Limb (tissue), 2 donors: Measurements from ENCODE around the gene HUNK.

Source experiments
- DNase-seq, 2 donors: peaks; one replicate each; pipeline ENCODE4 v3.0.0-alpha.2; 2016; ENCODE audit errors: extremely low spot score in 2 of 2

Gene HUNK

GRCh38 chr21:31895077-31895835 is 22.4 kb downstream of the HUNK start:
- DNase-seq, result peak in 1 of 2 donors; percentile 50

GRCh38 chr21:31896019-31896418 is 23.2 kb downstream of the HUNK start:
- no peak for DNase-seq

- no peak for DNase-seq
Observed at GRCh38 chr21:31897311-31897710, 24.5 kb downstream of the HUNK start.

GRCh38 chr21:31898933-31899630 is 26.3 kb downstream of the HUNK start:
- no peak for DNase-seq

GRCh38 chr21:31900121-31900895 is 27.5 kb downstream of the HUNK start:
- no peak for DNase-seq

- DNase-seq, result no peak
Observed at GRCh38 chr21:31901315-31901714, 28.5 kb downstream of the HUNK start.

GRCh38 chr21:31902438-31902837 is 29.6 kb downstream of the HUNK start:
- no peak for DNase-seq

- no peak for DNase-seq
Observed at GRCh38 chr21:31903896-31904295, 31.1 kb downstream of the HUNK start.

- no peak for DNase-seq
Observed at GRCh38 chr21:31905503-31906451, 33.0 kb downstream of the HUNK start.

GRCh38 chr21:31908106-31909031 is 35.5 kb downstream of the HUNK start:
- DNase-seq, result no peak

- DNase-seq, result no peak
Observed at GRCh38 chr21:31909153-31910073, 36.6 kb downstream of the HUNK start.

- DNase-seq, result no peak
Observed at GRCh38 chr21:31910074-31910470, 37.3 kb downstream of the HUNK start.

- no peak for DNase-seq
Observed at GRCh38 chr21:31911138-31911907, 38.5 kb downstream of the HUNK start.

GRCh38 chr21:31912501-31912900 is 39.7 kb downstream of the HUNK start:
- no peak for DNase-seq

- peak in 1 of 2 donors; percentile 57 for DNase-seq
Observed at GRCh38 chr21:31913182-31913608, 40.4 kb downstream of the HUNK start.

- no peak for DNase-seq
Observed at GRCh38 chr21:31914472-31914871, 41.7 kb downstream of the HUNK start.

- no peak for DNase-seq
Observed at GRCh38 chr21:31915566-31915965, 42.7 kb downstream of the HUNK start.

GRCh38 chr21:31917108-31917507 is 44.3 kb downstream of the HUNK start:
- no peak for DNase-seq
